ENCODE results near the gene CYB561D2.

CYB561D2 gene

DNA sequence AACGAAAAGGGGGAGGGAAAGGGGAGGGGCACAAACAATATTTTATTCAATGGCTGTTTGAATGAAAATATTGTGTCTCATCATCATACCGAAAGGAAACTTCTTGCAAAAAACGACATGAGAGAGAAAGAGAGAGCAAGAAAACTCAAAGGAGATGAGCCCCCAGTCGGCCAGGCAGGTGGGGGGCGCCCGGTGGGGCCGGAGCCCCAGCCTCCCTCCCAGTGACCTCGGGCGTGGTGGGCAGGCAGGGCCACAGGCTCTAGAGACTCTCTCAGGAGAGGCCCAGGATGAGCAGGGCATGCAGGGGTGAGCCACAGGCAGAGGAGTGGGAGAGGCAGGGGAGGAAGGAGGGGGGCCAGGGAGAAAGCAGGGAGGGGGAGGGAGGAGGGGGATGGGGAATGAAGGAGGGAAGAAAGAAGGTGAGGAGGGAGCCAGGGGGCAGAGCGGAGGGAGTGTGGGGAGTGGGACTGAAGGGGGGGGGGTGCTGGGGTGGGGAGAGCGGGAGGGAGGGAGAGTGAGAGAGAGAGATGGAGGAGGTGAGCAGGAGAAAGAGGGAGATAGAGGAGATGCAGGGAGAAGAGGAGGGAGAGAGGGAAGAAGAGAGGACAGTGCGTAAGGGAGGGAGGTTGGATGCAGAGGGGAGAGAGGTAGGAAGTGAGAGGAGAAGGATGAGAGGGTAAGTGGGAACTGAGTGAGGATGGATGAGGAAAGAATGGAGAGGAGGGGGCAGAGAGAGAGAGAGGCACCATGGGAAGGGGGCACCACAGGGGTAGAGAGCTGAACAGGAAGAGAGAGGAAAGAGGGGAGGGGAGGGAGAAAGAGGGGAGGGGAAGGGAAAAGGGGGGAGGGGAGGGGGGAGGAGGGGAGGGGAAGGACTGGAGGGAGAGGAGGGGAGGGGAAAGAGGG lies 22.7 kb downstream of the CYB561D2 start:
- 100% methylated on average over 1 of the region's 12 CpGs for WGBS (ENCODE audit: extremely low coverage, insufficient coverage, insufficient read length)
- DNase-seq = no peak

DNA sequence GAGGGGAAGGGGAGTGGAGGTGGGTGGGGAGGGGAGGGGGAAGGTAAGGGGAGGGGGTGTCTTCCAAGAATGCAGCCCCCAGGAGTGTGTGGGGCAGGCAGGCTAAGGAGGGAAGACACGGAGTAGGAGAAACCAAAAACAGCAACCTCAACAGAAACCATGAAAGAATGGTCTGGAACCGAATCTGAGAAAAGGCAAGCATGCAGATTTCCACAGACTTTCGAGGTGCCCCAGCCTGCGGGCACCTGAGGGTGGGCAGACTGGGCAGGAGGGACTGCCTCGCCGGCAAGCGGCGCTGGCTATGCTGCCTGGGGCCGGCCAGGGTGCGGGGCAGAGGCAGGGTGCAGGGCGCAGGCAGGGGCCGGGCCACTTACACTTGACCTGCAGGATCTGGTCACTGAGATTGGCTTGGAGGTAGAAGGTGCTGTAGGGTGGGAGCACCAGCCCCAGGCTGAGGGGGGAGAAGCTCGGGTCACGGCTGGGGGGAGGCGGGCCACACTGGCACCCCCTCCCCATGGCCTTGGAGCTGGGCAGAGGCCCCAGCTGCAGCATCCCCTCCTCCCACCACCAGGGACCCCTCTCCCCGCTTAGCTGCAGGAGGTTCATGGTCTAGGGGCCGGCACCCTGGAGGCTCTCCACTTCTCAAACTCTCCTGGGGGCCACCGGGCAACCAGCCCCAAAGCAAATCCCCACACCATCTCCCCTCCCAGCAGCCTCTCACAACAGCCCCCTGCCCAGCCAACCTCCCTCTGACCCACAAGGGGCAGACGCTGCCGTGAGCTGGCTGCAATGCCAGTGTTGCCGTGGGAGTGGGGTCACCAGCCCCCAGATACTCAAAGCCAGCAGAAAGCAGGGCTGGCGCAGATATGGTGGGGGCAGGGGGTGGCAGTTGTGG lies 23.9 kb downstream of the CYB561D2 start:
- H3K9me3 ChIP-seq (ENCODE audit: insufficient read depth, low read depth, low read length) = peaks cover 4% of the 10 kb centered on the region
- H3K9ac ChIP-seq (ENCODE audit: low read length) = no peak overlapping the region
- DNase-seq = no peak
- H3K79me2 ChIP-seq (ENCODE audit: control insufficient read depth, insufficient read depth, low read length, poor library complexity) = no peaks in the 10 kb centered on the region
- no peak overlapping the region for H2BK5ac ChIP-seq (ENCODE audit: low read depth, low read length, poor library complexity)
- no peak overlapping the region for H2AFZ ChIP-seq (ENCODE audit: insufficient read depth, low read length, poor library complexity)
- H3K4ac ChIP-seq (ENCODE audit: low read depth, low read length) = no peak overlapping the region
- H3K27me3 ChIP-seq (ENCODE audit: insufficient read depth, low read length) = no peaks in the 10 kb centered on the region
- no peak overlapping the region for H2BK12ac ChIP-seq (ENCODE audit: low read length)
- H4K12ac ChIP-seq (ENCODE audit: low read depth, low read length) = no peak overlapping the region
- H3K23ac ChIP-seq (ENCODE audit: low read length) = no peak overlapping the region
- H4K8ac ChIP-seq (ENCODE audit: low read depth, low read length) = no peak overlapping the region
- no peak overlapping the region for H3K14ac ChIP-seq (ENCODE audit: low read length)
- H3K4me1 ChIP-seq (ENCODE audit: control insufficient read depth in 1 of 2, insufficient read depth in 2 of 2, low read length in 2 of 2) = no peaks in the 10 kb centered on the region
- no peaks in the 10 kb centered on the region for H3K36me3 ChIP-seq (ENCODE audit: control insufficient read depth in 1 of 2, insufficient read depth in 2 of 2, low read length in 2 of 2)
- no peaks in the 10 kb centered on the region for H3K79me1 ChIP-seq (ENCODE audit: low read length)
- no peak overlapping the region for H3K27ac ChIP-seq (ENCODE audit: low read depth, low read length)
- no peak overlapping the region for H3K4me3 ChIP-seq (ENCODE audit: low read depth, low read length)
- H3K4me2 ChIP-seq (ENCODE audit: low read length) = no peak overlapping the region
- H3K18ac ChIP-seq (ENCODE audit: low read length) = no peak overlapping the region
- no CpG with 5 or more reads among the region's 22 CpGs for WGBS (ENCODE audit: extremely low coverage, insufficient coverage, insufficient read length)
- H2BK120ac ChIP-seq (ENCODE audit: insufficient read depth, low read length, poor library complexity) = no peak overlapping the region
- no peak overlapping the region for H2AK5ac ChIP-seq (ENCODE audit: low read length)
- H4K91ac ChIP-seq (ENCODE audit: low read depth, low read length) = no peak overlapping the region

More for the DNA sequence above, 22.7 kb downstream of the CYB561D2 start:
- Histone ChIP-seq H2AK5ac (ENCODE audit: low read length) (no peak overlapping the region), H3K27ac (ENCODE audit: low read depth, low read length) (no peak overlapping the region), H2BK12ac (ENCODE audit: low read length) (no peak overlapping the region), H4K91ac (ENCODE audit: low read depth, low read length) (no peak overlapping the region), H3K4me3 (ENCODE audit: low read depth, low read length) (no peak overlapping the region), H3K4me1 (ENCODE audit: control insufficient read depth in 1 of 2, insufficient read depth in 2 of 2, low read length in 2 of 2) (no peaks in the 10 kb centered on the region), H2BK5ac (ENCODE audit: low read depth, low read length, poor library complexity) (no peak overlapping the region), H2AFZ (ENCODE audit: insufficient read depth, low read length, poor library complexity) (no peak overlapping the region), H3K18ac (ENCODE audit: low read length) (no peak overlapping the region), H3K36me3 (ENCODE audit: control insufficient read depth in 1 of 2, insufficient read depth in 2 of 2, low read length in 2 of 2) (no peaks in the 10 kb centered on the region), H3K14ac (ENCODE audit: low read length) (no peak overlapping the region), H3K79me1 (ENCODE audit: low read length) (no peaks in the 10 kb centered on the region), H3K9ac (ENCODE audit: low read length) (no peak overlapping the region), H3K79me2 (ENCODE audit: control insufficient read depth, insufficient read depth, low read length, poor library complexity) (no peaks in the 10 kb centered on the region), H3K4me2 (ENCODE audit: low read length) (no peak overlapping the region), H3K4ac (ENCODE audit: low read depth, low read length) (no peak overlapping the region), H3K9me3 (ENCODE audit: insufficient read depth, low read depth, low read length) (peaks cover 4% of the 10 kb centered on the region), H3K27me3 (ENCODE audit: insufficient read depth, low read length) (no peaks in the 10 kb centered on the region), H4K12ac (ENCODE audit: low read depth, low read length) (no peak overlapping the region), H3K23ac (ENCODE audit: low read length) (no peak overlapping the region), H2BK120ac (ENCODE audit: insufficient read depth, low read length, poor library complexity) (no peak overlapping the region), H4K8ac (ENCODE audit: low read depth, low read length) (no peak overlapping the region)

DNA sequence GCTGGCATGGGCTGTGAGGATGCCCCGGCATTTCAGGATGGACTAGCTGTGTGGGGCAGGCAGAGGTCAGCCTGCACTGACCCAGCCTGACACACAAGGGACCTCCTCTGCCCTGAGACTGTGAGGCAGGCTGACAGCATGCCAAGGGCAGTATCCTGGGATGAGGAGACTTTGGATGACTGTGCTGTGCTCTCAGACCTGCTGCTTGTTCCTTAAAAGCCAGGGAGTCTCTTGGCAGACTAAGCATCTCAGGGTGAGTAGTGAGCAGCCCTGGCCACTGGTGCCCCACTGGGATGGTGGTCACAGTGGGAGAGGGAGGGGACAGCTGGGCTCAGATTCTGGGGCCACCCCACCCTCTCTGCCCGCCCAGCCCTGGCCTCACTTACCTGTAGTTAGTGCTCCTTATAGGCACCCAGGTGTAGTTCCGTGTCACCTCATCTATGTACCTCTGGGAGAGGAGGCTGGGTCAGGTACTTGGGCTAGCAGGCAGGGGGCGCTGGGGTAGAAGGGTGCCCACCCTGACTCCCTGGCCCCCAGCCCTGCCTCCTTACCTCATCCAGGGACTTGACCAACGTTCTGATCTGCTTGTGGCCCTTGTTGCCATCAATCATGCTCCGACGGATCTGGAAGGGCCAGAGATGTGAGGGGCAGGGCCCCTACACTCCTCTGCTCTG lies 24.7 kb downstream of the CYB561D2 start:
- H2BK120ac ChIP-seq (ENCODE audit: insufficient read depth, low read length, poor library complexity) = no peak overlapping the region
- no peak overlapping the region for H3K4me3 ChIP-seq (ENCODE audit: low read depth, low read length)
- no peaks in the 10 kb centered on the region for H3K79me1 ChIP-seq (ENCODE audit: low read length)
- no peaks in the 10 kb centered on the region for H3K79me2 ChIP-seq (ENCODE audit: control insufficient read depth, insufficient read depth, low read length, poor library complexity)
- no CpG with 5 or more reads among the region's 7 CpGs for WGBS (ENCODE audit: extremely low coverage, insufficient coverage, insufficient read length)
- no peak overlapping the region for H3K18ac ChIP-seq (ENCODE audit: low read length)
- H3K14ac ChIP-seq (ENCODE audit: low read length) = no peak overlapping the region
- no peak overlapping the region for H3K4ac ChIP-seq (ENCODE audit: low read depth, low read length)
- no peak overlapping the region for H3K23ac ChIP-seq (ENCODE audit: low read length)
- DNase-seq = no peak
- H4K12ac ChIP-seq (ENCODE audit: low read depth, low read length) = no peak overlapping the region
- no peak overlapping the region for H2AFZ ChIP-seq (ENCODE audit: insufficient read depth, low read length, poor library complexity)
- no peak overlapping the region for H4K91ac ChIP-seq (ENCODE audit: low read depth, low read length)
- no peaks in the 10 kb centered on the region for H3K4me1 ChIP-seq (ENCODE audit: control insufficient read depth in 1 of 2, insufficient read depth in 2 of 2, low read length in 2 of 2)
- no peaks in the 10 kb centered on the region for H3K27me3 ChIP-seq (ENCODE audit: insufficient read depth, low read length)
- H4K8ac ChIP-seq (ENCODE audit: low read depth, low read length) = no peak overlapping the region
- H2AK5ac ChIP-seq (ENCODE audit: low read length) = no peak overlapping the region
- no peak overlapping the region for H3K9ac ChIP-seq (ENCODE audit: low read length)
- no peak overlapping the region for H2BK12ac ChIP-seq (ENCODE audit: low read length)
- no peaks in the 10 kb centered on the region for H3K36me3 ChIP-seq (ENCODE audit: control insufficient read depth in 1 of 2, insufficient read depth in 2 of 2, low read length in 2 of 2)
- no peak overlapping the region for H3K27ac ChIP-seq (ENCODE audit: low read depth, low read length)
- H2BK5ac ChIP-seq (ENCODE audit: low read depth, low read length, poor library complexity) = no peak overlapping the region
- H3K9me3 ChIP-seq (ENCODE audit: insufficient read depth, low read depth, low read length) = peaks cover 4% of the 10 kb centered on the region
- H3K4me2 ChIP-seq (ENCODE audit: low read length) = no peak overlapping the region

DNA sequence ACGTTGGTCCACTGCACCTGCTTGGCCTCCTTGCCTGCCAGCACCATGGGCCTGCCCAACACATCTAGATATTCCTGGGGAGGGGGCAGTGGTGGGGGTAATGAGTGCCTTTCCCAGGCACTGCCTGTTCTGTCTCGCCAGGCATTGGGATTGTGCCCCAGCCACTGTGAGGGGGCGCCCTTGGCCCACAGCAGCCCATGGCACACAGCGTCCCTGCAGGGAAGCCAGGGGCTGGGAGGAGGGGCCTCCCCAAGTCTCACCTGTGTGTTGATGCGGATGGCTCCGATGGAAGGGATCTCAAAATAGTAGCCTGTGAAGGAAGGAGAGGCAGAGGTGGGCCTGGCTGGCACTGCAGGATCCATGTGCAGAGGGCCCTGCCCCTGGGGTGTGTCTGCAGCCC lies 27.4 kb downstream of the CYB561D2 start:
- no peak overlapping the region for H2BK12ac ChIP-seq (ENCODE audit: low read length)
- WGBS (ENCODE audit: extremely low coverage, insufficient coverage, insufficient read length) = no CpG with 5 or more reads among the region's 6 CpGs
- no peaks in the 10 kb centered on the region for H3K27me3 ChIP-seq (ENCODE audit: insufficient read depth, low read length)
- no peaks in the 10 kb centered on the region for H3K79me2 ChIP-seq (ENCODE audit: control insufficient read depth, insufficient read depth, low read length, poor library complexity)
- H3K18ac ChIP-seq (ENCODE audit: low read length) = no peak overlapping the region
- no peaks in the 10 kb centered on the region for H3K36me3 ChIP-seq (ENCODE audit: control insufficient read depth in 1 of 2, insufficient read depth in 2 of 2, low read length in 2 of 2)
- H3K14ac ChIP-seq (ENCODE audit: low read length) = no peak overlapping the region
- H3K23ac ChIP-seq (ENCODE audit: low read length) = no peak overlapping the region
- H3K9ac ChIP-seq (ENCODE audit: low read length) = no peak overlapping the region
- H3K79me1 ChIP-seq (ENCODE audit: low read length) = no peaks in the 10 kb centered on the region
- no peak overlapping the region for H2AFZ ChIP-seq (ENCODE audit: insufficient read depth, low read length, poor library complexity)
- no peak overlapping the region for H2BK5ac ChIP-seq (ENCODE audit: low read depth, low read length, poor library complexity)
- no peak overlapping the region for H2BK120ac ChIP-seq (ENCODE audit: insufficient read depth, low read length, poor library complexity)
- H3K4me3 ChIP-seq (ENCODE audit: low read depth, low read length) = no peak overlapping the region
- H4K12ac ChIP-seq (ENCODE audit: low read depth, low read length) = no peak overlapping the region
- H3K27ac ChIP-seq (ENCODE audit: low read depth, low read length) = no peak overlapping the region
- no peak for DNase-seq
- H4K91ac ChIP-seq (ENCODE audit: low read depth, low read length) = no peak overlapping the region
- H2AK5ac ChIP-seq (ENCODE audit: low read length) = no peak overlapping the region
- H4K8ac ChIP-seq (ENCODE audit: low read depth, low read length) = no peak overlapping the region
- H3K4ac ChIP-seq (ENCODE audit: low read depth, low read length) = no peak overlapping the region
- no peak overlapping the region for H3K4me2 ChIP-seq (ENCODE audit: low read length)
- H3K4me1 ChIP-seq (ENCODE audit: control insufficient read depth in 1 of 2, insufficient read depth in 2 of 2, low read length in 2 of 2) = no peaks in the 10 kb centered on the region
- H3K9me3 ChIP-seq (ENCODE audit: insufficient read depth, low read depth, low read length) = peaks cover 4% of the 10 kb centered on the region

All from trophoblast cell (in vitro differentiated cells and primary cell).